ENCODE data around the gene RNF182. TPM values are rescaled to one million over a fixed set of nuclear protein-coding genes. Genes with fewer than 3 reads are reported as not detected.
"Not testable (repeated sequence)": the region's sequence is repeated elsewhere in the genome, so short reads cannot be mapped to it uniquely, and the experiment has no call there.

RNF182 gene
- polyA plus RNA-seq, 1 donor, result 0.66 TPM

DNA sequence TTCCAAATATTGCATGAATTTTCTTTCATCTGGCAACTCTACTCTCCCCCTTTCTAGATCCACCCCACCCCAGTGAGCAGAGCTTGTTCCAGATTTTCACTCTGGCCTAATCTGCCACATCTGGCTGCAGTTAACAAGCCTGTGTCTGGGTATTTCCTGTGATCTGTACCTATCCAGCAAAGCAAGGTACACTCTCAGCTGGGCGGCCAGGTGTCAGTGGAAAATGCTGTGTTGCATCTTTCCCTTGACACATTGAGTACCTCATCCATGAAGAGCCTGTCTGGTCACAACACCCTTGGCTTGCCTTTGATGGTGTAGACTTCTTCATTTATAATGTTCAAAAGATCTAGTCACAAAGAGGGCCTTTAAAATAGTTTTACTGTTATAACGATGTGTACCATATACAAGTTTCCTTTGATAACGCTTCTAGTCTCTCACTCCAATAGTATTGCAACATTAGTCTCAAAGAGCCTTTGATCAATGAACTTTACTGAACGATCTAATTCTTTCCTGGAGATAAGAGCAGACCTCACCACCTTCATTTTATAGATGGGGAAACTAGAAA is 6.0 kb upstream of the RNF182 start:
- DNase-seq, result no peak

DNA sequence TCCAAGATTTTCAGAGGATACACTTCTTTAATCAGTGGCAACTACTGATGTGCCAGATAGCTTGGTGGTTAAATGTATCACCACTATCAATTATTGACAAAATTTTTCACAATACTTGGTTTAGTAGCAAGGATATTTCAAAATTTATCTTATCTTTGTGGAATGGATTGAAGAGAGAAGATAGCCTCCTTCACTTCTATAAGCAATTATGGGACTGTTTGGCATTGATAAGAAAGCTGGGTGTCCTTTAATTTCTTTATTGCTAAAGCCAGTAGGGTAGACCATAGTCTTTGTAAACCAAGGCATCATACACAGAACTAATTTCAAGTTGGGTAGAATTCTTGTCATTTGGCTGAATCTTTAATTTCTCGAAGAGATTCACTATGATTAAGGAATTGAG is 4.9 kb upstream of the RNF182 start:
- DNase-seq, result no peak

DNA sequence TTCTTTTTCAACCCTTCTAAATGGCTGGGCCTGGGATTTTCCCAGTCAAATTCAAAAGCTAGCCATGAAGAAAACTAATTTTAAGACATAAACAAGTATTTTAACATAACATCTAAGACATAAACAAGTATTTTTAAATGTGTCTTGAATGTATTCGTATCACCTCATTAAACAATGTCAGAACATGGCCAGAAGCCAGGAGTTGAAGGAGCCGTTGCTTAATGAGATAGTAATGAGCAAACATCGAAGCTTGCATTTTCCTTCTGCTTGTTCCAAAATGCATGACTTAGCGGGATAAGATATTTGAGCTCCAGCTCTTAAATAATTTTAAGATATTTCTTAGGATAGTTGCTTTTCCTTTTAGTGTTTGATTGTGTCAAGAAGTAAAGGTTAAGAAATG is 4.2 kb upstream of the RNF182 start:
- no peak for DNase-seq

DNA sequence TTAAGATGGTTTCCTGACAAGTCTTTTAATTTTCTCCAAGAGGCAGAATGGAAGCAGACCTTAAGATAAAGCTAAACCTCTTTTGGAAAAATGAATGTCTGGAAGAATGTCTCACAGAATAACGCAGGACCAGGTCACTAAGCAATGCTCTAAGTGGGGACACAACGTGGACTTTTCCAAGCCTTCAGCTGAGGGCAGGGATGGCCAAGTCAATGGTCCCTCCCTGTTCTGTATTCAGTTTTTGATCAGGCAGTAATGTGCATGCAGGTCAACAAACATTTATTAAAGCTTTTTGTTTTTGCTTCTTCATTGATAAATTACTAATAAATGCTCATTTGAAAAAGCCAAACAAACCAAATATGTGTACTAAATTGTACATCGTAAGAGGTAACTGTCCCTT is 2.0 kb upstream of the RNF182 start:
- no peak for DNase-seq

DNA sequence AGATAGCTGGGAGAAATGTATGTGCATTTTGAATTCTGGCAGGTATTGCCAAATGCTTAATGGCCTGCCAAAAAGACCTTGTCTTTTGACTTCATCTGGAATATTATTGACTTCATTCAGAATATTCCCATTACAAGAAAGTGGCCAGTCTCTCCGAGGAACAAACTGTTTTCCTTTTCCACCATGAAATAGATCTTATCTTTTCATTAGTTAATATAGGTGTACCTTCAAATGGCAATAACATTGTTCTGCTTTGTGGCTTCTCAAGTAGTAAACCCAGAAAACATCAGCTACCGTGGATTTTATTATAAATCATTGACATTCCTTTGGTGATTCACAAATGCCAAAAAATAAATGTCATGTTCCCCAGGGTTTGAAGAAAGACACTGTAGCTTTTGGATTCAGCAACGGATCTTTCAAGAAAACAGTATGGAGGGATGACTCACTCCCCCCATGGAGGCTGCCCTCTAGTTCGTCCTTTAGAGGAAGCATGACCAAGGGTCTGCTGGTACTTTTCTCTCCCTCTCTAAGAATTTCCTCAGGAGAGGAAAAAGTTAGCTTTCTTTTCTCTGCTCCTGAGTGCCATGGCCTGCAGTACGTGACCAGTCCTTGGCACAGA is 1.1 kb upstream of the RNF182 start:
- DNase-seq, result no peak

DNA sequence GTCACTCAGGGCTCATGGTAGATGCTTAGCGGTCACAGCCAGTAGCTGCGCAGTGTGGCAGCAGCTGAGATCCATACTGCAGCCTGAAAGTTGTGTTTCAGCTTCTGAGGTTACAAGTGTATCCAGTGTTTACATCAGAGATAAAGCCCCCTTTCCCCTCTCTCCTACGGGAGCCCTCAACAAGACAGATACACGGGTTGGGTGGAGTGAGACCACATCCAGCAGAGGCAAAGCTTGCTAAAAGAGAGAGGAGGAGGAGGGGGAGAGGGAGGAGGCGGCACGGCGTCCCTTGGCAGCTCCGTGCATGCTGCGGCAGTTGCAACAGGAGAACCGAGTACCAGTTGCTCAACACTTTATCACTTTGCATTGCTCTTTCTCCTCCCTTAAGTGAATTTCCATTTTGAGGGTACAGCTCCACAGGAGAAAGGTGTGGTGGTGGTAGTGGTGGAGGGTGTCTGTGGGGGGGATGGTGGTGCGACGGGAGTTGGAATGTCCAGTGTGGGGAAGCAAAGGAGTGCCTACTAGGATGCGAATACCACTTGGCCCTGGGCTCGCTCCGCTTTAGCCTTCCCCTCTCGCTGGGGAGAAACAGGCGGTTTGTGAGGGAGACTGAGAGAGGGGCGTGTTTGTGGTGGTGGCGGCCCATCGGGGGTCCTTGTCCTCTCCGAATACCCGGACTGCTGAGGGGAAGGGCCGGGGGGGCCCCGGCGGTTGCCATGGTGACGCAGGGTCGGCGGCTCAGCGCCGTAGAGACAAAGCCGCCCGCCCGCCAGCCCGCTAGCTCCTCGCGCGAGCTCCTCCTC is 405 bp upstream of the RNF182 start:
- DNase-seq, result peak; percentile 40

GRCh38 chr6:13926378-13926777 is 1.6 kb downstream of the RNF182 start:
- DNase-seq, result no peak

DNA sequence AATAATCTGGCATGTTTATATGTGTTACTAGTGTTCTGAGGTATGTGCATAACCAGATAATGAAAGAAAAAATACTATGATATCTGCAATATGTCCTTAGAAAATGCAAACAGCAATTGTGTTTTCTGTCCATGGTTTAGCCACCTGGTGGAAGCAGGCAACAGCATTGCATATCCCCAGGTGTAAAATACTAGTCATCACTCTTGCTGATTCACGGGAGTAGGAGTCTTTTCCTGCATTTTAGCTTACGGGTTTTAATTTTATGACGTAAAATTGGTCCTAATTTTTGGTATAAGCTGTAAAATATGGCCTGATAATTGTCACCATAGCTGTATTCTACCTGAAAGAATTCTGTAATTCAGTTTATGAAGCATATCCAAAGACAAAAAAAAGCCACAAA is 2.5 kb downstream of the RNF182 start:
- no peak for DNase-seq

DNA sequence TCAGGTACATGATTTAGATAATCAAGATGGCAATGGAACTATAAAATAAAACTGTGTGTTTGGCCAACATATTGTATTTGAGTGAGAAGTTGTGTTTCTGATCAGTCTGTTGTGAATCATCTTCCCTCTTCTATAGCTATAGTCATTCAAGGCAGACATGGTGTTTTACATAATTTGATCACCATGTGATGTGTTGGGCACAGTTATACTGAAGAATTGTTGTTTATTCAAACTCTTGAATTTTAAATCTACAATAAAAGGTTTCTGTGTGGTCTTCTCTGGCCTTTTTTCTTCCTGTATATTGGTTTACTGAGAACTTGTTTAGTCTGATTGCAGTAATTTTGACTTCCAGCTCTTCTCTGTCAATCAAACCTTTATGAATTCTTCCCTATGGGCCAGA is 4.4 kb downstream of the RNF182 start:
- DNase-seq, result no peak

DNA sequence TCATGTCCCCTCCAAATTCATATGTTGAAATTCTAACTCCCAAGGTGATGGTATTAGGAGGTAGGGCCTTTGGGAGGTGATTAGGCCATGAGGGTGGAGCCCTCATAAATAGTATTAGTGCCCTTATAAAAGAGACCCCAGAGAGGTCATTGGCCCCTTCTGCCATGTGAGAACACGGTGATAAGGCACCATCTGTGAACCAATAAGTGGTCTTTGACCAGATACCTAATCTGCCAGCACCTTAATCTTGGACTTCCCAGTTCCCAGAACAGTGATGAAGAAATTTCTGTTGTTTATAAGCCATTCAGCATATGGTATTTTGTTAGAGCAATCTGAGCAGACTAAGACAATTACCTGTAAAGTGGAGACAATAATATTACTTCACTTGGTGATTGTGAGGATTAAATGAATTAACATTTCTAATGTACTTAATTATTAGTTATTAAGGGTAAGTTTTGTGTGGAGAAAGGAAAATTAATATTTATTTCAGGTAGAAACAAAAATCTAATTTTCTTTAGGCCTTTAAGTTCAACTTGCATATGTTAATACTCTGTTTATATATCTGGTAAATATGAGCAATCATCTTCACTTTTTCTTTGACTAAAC is 7.1 kb downstream of the RNF182 start:
- DNase-seq, result no peak

GRCh38 chr6:13932785-13933184 is 8.0 kb downstream of the RNF182 start:
- no peak for DNase-seq

DNA sequence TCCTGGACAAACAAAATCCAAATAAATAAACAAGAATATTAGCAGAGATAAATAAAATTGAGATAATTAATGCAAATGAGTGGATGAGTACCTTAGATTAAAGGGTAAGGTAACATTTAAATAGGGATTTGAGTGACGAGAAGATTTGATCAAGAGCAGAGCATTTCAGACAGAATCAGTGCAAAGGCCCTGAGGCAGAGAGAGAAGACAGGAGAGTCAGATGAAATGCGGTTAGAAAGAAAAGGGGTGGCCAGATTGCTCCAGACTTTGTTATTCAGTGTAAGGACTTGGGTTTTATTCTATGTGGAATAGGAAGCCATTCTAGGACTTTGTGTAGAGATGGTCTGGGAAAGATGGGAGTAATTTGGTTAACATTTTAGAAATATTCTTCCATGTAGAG is 10.0 kb downstream of the RNF182 start:
- no peak for DNase-seq

GRCh38 chr6:13935190-13935880 is 10.6 kb downstream of the RNF182 start:
- DNase-seq, result no peak

DNA sequence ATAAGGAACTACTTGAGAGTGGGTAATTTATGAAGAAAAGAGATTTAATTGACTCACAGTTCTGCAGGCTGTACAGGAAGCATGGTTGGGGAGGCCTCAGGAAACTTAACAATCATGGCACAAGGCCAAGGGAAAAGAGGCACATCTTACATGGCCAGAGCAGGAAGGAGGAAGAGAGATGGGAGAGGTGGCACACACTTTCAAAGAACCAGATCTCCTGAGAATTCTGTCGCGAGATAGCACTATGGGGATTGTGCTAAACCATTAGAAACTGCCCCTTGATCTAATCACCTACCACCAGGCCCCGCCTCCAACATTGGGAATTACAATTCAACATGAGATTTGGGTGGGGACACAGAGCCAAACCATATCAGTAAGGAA is 11.1 kb downstream of the RNF182 start:
- DNase-seq, result not testable (repeated sequence)

DNA sequence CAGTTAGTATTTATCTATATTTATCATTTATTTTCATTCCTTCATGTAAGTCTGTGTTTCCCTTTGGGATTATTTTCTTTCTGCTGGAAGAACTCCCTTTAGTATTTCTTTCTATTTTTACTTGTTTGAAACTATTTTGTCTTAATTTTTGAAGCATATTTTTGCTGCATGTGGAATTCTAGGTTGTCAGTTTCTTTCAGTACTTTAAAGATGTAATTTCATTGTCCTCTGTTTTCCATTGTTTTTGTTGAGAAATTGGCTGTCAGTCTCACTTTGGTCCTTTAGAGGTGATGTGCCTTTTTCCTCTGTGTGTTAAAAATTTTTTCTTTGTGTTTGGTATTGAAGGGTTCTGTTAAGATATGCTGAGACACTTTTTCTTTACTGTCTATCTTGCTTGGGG is 17.1 kb downstream of the RNF182 start:
- DNase-seq, result no peak

DNA sequence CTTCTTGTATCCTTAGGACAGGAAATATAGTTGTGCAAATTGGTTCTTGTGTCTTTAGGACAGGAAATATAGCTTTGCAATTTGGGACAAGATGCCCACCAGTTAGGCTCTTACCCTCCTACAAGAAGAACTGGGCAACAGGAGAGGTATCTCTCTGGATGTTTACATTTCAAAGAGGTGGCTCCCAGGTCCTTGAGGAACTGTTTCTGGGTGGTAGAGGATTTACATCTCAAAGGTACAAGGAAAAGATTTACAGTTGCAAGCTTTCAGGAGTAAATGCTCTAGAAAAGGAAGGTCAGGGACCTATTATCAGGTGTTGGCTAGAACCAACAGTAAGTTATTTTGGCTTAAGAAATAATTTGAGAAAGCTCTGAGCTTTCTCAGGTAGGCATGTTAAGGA is 19.2 kb downstream of the RNF182 start:
- no peak for DNase-seq

GRCh38 chr6:13946506-13946905 is 21.8 kb downstream of the RNF182 start:
- no peak for DNase-seq

DNA sequence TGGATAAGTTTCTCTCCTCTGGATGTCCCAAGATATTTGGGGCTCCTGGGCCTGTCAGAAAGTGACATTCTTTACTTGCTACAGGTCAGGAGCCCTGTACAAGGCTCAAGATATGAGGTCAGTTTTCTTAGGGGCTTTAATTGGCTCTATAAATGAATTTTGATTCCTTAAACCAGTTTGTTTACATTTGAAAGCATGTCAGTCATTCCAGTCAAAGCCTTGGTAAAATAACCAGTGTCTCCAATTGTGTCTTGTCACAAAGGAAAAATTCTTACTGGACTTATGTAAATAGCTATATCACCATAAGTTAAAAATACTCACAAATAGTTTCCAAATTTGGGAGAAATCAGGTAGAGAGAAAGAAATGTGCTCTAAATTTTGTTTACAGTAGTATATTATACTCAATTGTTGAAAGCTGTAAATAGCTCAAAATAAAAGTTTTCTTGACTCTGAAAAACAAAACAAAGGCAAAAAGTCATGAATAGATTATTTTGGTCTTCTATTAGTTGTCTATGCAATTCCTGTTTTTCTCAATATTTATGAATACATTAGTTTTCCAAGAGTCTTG is 22.9 kb downstream of the RNF182 start:
- DNase-seq, result no peak

GRCh38 chr6:13952101-13952500 is 27.3 kb downstream of the RNF182 start:
- no peak for DNase-seq

DNA sequence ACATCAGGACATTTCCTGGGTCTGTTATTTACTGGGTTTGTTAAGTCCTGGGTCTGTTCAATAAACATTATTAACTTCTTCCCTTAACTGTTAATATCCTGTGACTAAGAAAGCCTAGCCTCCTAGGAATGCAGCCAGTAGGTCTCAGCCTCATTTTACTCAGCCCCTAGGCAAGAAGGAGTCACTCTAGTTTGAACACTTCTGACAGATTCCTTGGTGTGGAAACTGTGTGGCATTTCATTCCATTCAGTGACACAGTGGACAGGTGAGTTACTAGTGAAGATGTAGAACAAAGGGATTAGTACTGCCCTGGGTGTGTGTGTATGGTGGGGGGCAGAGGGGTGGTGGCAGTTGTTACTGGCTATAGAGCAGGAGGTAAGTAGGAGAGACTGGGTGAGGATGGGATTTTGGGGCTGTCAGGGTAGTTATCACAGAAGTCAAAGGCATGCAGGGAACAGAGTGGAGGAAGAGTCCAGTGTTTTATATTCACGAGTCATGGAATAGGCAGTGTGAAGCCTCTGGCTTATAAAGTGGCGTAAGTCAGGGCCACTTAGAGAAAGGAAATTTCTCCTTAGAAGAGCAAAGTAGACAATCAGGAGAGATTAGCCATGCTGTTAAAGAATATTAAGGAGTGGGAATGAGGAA is 28.4 kb downstream of the RNF182 start:
- DNase-seq, result no peak

DNA sequence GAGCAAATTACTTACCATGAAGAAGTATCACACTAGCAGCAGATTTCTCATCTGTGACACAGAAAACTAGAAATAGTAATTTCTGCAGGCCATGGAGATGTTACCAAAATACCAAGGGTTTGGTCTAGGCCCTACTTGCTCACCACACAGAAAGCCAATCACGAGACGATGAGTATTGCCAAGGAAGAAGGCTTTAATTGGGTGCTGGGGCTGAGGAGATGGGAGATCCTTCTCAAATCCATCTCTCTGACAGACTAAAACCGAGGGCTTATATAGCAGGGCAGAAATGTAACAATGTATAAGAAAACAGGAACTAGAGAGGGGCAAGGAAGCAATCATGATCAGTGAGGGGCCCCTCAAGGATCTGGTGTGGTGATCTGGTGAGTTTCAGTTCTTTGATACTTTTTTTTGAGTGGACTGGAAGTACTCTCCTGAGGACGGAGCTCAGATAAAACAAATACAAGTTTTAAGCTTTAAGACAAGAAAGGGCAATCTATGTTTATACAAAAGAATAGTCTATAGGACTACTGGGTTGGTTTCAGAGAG is 40.9 kb downstream of the RNF182 start:
- no peak for DNase-seq

DNA sequence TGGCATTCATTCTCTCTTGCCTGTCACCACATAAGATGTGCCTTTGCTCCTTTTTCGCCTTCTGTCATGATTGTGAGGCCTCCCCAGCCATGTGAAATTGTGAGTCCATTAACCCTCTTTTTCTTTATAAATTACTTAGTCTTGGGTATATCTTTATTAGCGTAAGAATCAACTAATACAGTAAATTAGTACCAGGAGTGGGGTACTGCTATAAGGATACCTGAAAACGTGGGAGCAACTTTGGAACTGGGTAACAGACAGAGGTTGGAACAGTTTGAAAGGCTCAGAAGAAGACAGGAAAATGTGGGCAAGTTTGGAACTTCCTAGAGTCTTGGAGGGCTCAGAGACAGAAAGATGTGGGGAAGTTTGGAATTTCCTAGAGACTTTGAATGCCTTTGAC is 46.6 kb downstream of the RNF182 start:
- DNase-seq, result no peak

Data from hindlimb muscle (tissue), 1 donor.